IPS-20b (cell line): ENCODE results near the gene CFL1.
"Not testable (repeated sequence)": the region's sequence is repeated elsewhere in the genome, so short reads cannot be mapped to it uniquely, and the experiment has no call there.

Experiments
- H3K27ac ChIP-seq: one replicate; pipeline ENCODE4 v1.5.1; 2013; ENCODE audit warnings: low read length
- H3K27me3 ChIP-seq: 2 replicates; pipeline ENCODE4 v1.6.1; 2013; ENCODE audit warnings: mild to moderate bottlenecking, low read length, inconsistent platforms; ENCODE audit not compliant: insufficient read depth
- H3K36me3 ChIP-seq: 2 replicates; pipeline ENCODE4 v1.6.1; 2013; ENCODE audit warnings: low read depth, mild to moderate bottlenecking, inconsistent platforms, low read length, moderate library complexity; ENCODE audit not compliant: insufficient read depth
- H3K4me1 ChIP-seq: 2 replicates; pipeline ENCODE4 v1.6.1; 2013; ENCODE audit warnings: mild to moderate bottlenecking, control low read depth, inconsistent platforms, low read length, moderate library complexity; ENCODE audit not compliant: insufficient read depth
- H3K4me3 ChIP-seq: 2 replicates; pipeline ENCODE4 v1.5.1; 2013; ENCODE audit warnings: mild to moderate bottlenecking, low read length, inconsistent platforms
- H3K9ac ChIP-seq: 2 replicates; pipeline ENCODE4 v1.6.1; 2013; ENCODE audit warnings: low read depth, mild to moderate bottlenecking, inconsistent platforms, low read length, moderate library complexity
- H3K9me3 ChIP-seq: 2 replicates; pipeline ENCODE4 v1.6.1; 2013; ENCODE audit warnings: mild to moderate bottlenecking, low read depth, low read length, inconsistent platforms; ENCODE audit not compliant: insufficient read depth

CFL1 gene

GRCh38 chr11:65851083-65851579 lies 6.8 kb downstream of the CFL1 start:
- Histone ChIP-seq H3K27ac (no peak overlapping the region), H3K27me3 (no peaks in the 10 kb centered on the region), H3K36me3 (peaks cover 42% of the 10 kb centered on the region), H3K4me1 (no peaks in the 10 kb centered on the region), H3K4me3 (no peak overlapping the region), H3K9me3 (no peaks in the 10 kb centered on the region), H3K9ac (no peak overlapping the region)

GRCh38 chr11:65850217-65851082 lies 7.5 kb downstream of the CFL1 start:
- Histone ChIP-seq H3K36me3 (peaks cover 35% of the 10 kb centered on the region), H3K27me3 (no peaks in the 10 kb centered on the region), H3K4me3 (no peak overlapping the region), H3K4me1 (no peaks in the 10 kb centered on the region), H3K9me3 (no peaks in the 10 kb centered on the region), H3K27ac (no peak overlapping the region), H3K9ac (no peak overlapping the region)

GRCh38 chr11:65849771-65850216 lies 8.2 kb downstream of the CFL1 start:
- Histone ChIP-seq H3K9ac (no peak overlapping the region), H3K4me1 (no peaks in the 10 kb centered on the region), H3K4me3 (no peak overlapping the region), H3K36me3 (peaks cover 29% of the 10 kb centered on the region), H3K27me3 (no peaks in the 10 kb centered on the region), H3K27ac (no peak overlapping the region), H3K9me3 (no peaks in the 10 kb centered on the region)

- H3K36me3 ChIP-seq = peaks cover 25% of the 10 kb centered on the region
- H3K4me1 ChIP-seq = no peaks in the 10 kb centered on the region
- H3K4me3 ChIP-seq = no peak overlapping the region
- no peaks in the 10 kb centered on the region for H3K27me3 ChIP-seq
- H3K9ac ChIP-seq = no peak overlapping the region
- no peaks in the 10 kb centered on the region for H3K9me3 ChIP-seq
- H3K27ac ChIP-seq = no peak overlapping the region
These were observed 8.6 kb downstream of the CFL1 start for GRCh38 chr11:65849366-65849765.

- H3K9me3 ChIP-seq, H3K4me1 ChIP-seq, H3K9ac ChIP-seq, H3K4me3 ChIP-seq, H3K27ac ChIP-seq, H3K27me3 ChIP-seq: not testable (repeated sequence)
- peaks cover 18% of the 10 kb centered on the region for H3K36me3 ChIP-seq
These were observed 9.3 kb downstream of the CFL1 start for GRCh38 chr11:65848693-65849092.

GRCh38 chr11:65847746-65848145 lies 10.2 kb downstream of the CFL1 start:
- H3K9me3 ChIP-seq = no peaks in the 10 kb centered on the region
- H3K27me3 ChIP-seq = no peaks in the 10 kb centered on the region
- peaks cover 8% of the 10 kb centered on the region; the same call in 1 of the 2 replicates for H3K36me3 ChIP-seq
- no peak overlapping the region for H3K4me3 ChIP-seq
- H3K9ac ChIP-seq = no peak overlapping the region
- H3K27ac ChIP-seq = no peak overlapping the region
- H3K4me1 ChIP-seq = no peaks in the 10 kb centered on the region

GRCh38 chr11:65844231-65844872 lies 13.6 kb downstream of the CFL1 start:
- H3K9me3 ChIP-seq = no peaks in the 10 kb centered on the region
- H3K36me3 ChIP-seq = no peaks in the 10 kb centered on the region
- H3K27ac ChIP-seq = no peak overlapping the region
- H3K4me3 ChIP-seq = no peak overlapping the region
- no peak overlapping the region for H3K9ac ChIP-seq
- no peaks in the 10 kb centered on the region for H3K4me1 ChIP-seq
- H3K27me3 ChIP-seq = no peaks in the 10 kb centered on the region

- Histone ChIP-seq H3K9ac (no peak overlapping the region), H3K9me3 (no peaks in the 10 kb centered on the region), H3K27ac (no peak overlapping the region), H3K27me3 (no peaks in the 10 kb centered on the region), H3K36me3 (no peaks in the 10 kb centered on the region), H3K4me3 (no peak overlapping the region), H3K4me1 (no peaks in the 10 kb centered on the region)
These were observed 14.2 kb downstream of the CFL1 start for GRCh38 chr11:65843811-65844210.

GRCh38 chr11:65842144-65842543 lies 15.8 kb downstream of the CFL1 start:
- Histone ChIP-seq H3K36me3 (no peaks in the 10 kb centered on the region), H3K9me3 (no peaks in the 10 kb centered on the region), H3K4me1 (no peaks in the 10 kb centered on the region), H3K4me3 (no peak overlapping the region), H3K9ac (no peak overlapping the region), H3K27me3 (no peaks in the 10 kb centered on the region), H3K27ac (no peak overlapping the region)

- Histone ChIP-seq H3K27ac (no peak overlapping the region), H3K9me3 (no peaks in the 10 kb centered on the region), H3K4me1 (peaks cover 5% of the 10 kb centered on the region), H3K4me3 (peak overlapping the region; percentile 78), H3K27me3 (peaks cover 24% of the 10 kb centered on the region), H3K36me3 (no peaks in the 10 kb centered on the region), H3K9ac (peak overlapping the region; percentile 59; the same call in 1 of the 2 replicates)
These were observed 23.8 kb downstream of the CFL1 start for GRCh38 chr11:65834202-65834601.

GRCh38 chr11:65833297-65834030 lies 24.5 kb downstream of the CFL1 start, which contains the start of gene SNX32:
Gene SNX32, plus strand, starts transcription at chr11:65833963. Its CDS starts 103 bp downstream, at chr11:65834066.
- Histone ChIP-seq H3K4me3 (peak within 1 kb of the TSS; percentile 78), H3K36me3 (no peaks in the 10 kb centered on the region), H3K27ac (peak within 1 kb of the TSS; percentile 13), H3K9ac (peak within 1 kb of the TSS; percentile 59; the same call in 1 of the 2 replicates), H3K27me3 (peaks cover 24% of the 10 kb centered on the region), H3K4me1 (peaks cover 5% of the 10 kb centered on the region), H3K9me3 (no peaks in the 10 kb centered on the region)
